WI38 (cell line): ENCODE data around the gene C19orf53.

Experiments
- H3K4me3 ChIP-seq: 2 replicates; pipeline ENCODE4 v1.5.1; 2011; ENCODE audit warnings: low read depth, mild to moderate bottlenecking, control low read depth, low read length
- TF ChIP-seq, protein P1 (sequence below): IDR thresholded peaks from 2 replicates; pipeline ENCODE4 v1.5.1; 2012; ENCODE audit warnings: low read depth, mild to moderate bottlenecking, control low read depth, low read length

C19orf53 gene

DNA sequence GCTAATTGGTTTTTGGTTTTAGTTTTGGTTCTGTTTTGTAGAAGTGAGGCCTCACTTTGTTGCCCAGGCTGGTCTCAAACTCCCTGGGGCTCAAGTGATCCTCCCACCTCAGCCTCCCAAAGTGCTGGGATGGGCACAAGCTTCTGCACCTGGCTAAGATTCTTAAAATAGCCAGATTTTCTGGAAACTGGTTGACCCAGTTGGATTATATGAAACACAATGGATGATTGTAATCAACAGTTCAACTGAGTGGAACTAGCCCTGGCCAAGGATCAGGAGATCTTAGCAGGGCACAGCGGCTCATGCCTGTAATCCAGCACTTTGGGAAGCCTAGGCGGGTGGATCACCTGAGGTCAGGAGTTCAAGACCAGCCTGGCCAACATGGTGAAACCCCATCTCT lies 39.5 kb upstream of the C19orf53 start:
- TF ChIP-seq, protein P1, sequence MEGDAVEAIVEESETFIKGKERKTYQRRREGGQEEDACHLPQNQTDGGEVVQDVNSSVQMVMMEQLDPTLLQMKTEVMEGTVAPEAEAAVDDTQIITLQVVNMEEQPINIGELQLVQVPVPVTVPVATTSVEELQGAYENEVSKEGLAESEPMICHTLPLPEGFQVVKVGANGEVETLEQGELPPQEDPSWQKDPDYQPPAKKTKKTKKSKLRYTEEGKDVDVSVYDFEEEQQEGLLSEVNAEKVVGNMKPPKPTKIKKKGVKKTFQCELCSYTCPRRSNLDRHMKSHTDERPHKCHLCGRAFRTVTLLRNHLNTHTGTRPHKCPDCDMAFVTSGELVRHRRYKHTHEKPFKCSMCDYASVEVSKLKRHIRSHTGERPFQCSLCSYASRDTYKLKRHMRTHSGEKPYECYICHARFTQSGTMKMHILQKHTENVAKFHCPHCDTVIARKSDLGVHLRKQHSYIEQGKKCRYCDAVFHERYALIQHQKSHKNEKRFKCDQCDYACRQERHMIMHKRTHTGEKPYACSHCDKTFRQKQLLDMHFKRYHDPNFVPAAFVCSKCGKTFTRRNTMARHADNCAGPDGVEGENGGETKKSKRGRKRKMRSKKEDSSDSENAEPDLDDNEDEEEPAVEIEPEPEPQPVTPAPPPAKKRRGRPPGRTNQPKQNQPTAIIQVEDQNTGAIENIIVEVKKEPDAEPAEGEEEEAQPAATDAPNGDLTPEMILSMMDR = no peak
- no peak overlapping the region for H3K4me3 ChIP-seq

DNA sequence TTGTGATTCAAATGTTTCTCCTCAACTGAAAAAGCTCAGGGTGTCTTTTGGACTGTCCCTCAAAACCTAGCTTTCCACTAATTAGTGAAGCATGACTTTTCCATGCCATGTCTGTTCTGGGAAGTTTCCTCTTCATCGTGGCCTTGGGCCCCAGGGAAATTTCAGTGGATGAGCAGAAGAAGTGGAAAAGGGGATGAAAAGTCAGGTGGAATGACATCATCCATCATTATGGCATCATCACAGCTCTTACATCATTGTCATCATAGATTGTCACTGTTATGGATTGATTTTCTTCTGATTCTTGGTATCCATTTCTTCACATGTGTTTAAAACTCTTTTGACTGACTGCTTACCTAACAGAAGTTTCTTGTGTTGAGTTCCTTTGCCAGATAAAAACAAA lies 36.2 kb upstream of the C19orf53 start:
- TF ChIP-seq, protein P1 = no peak
- no peak overlapping the region for H3K4me3 ChIP-seq

DNA sequence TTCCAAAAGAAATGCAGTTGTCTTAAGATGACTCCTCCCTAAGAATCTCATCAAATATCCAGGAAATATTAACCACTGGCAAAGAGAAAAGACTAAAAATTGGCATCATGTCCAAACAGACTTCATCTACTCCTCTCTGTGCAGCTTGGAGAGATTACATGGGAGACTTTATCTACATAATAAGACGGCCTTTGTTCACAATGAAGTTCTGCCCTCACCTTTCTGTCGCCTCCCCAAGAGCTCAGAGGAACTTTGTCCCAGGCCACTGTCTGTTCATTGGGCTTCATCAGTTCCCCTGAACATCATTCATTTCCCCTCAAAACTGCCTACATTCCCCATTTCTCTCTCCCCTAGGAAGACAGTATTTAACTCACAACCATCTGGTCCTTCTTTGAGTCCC lies 32.4 kb upstream of the C19orf53 start:
- TF ChIP-seq, protein P1 = no peak
- H3K4me3 ChIP-seq = no peak overlapping the region

DNA sequence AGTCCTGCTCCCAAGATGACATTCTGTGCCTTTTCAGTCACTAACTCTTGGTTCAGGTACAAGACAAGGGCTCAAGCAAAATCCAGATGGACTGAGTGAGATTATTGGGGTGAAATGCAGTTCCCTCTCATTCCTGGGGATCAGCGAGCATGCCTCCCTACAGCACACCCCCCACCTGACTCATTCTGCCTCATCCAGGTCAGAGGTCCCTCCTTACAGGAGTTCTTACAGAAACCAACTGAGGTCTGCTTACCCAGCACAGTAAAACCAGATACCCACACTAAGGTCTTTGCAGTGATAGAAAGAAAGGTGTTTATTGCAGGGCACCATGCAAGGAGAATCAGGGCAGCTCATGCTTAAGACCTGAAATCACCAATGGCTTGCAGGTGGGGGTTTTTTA lies 31.5 kb upstream of the C19orf53 start:
- no peak overlapping the region for H3K4me3 ChIP-seq
- TF ChIP-seq, protein P1 = no peak

DNA sequence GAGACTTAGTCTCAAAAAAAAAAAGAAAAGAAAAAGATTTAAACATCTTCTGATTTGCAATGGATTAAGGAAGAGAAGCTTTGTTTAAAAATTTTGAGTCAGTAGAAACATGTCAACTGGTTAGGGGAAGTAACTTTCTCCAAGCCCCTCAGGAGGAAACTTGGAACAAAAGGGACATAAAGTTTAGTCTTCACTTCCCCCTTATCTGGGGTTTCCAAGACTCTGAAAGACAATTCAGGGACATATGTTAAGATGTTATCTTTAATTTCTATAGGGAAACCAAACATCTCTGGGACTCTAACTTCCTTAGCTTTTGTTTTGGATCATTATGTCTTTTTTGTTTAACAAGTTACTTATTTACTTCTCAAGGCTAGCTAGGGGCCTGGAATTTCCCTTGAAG lies 30.1 kb upstream of the C19orf53 start:
- TF ChIP-seq, protein P1 = no peak
- no peak overlapping the region for H3K4me3 ChIP-seq

DNA sequence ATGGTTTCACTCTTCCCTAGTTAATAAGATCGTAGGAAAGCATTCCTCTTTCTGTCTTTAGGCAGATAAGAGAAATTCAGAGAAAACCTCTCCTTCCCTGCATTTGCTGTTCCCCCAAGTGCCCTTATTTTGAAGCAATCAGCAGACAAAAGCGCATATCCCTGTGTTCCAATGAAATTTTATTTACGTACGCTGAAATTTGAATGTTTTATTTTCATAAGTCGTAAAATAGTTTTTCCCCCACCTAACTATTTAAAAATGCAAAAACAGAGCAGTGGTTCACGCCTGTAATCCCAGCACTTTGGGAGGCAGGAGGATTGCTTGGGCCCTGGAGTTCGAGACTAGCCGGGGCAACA lies 27.2 kb upstream of the C19orf53 start:
- H3K4me3 ChIP-seq = peak overlapping the region; percentile 91
- TF ChIP-seq, protein P1 = no peak

DNA sequence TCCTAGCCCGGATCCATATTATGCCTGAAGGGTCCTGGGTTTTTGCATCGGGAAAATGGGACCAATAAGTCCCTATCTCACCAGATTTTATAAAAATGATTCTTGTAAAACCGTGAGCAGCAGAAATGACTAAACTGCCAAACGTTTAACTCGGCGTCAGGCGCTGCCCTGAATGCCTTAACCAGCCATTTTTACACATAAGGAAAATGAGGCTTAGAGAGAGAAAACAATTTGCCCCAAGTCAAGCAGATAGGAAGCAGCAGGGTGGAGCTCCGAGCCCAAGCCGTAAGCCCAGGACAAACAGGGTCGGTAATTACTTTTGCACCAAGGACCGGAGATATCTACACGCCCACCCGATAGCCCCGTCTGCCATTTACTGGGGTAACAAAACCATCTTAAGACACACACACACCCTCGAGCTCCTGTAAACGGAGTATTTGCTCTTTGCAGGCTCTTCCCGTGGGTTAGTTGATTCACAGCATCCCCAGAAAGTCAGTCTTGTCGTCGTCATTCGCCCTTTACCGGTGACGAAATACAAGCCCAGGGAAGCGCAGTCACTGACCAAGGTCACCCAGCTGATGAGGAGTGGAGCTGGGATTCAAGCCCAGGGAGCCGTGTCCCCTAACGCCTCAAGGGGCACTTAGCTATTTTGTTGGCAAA lies 26.0 kb upstream of the C19orf53 start:
- H3K4me3 ChIP-seq = peak overlapping the region; percentile 91
- TF ChIP-seq, protein P1 = no peak
